Measurements from ENCODE around the gene MAMSTR.
"Not testable (repeated sequence)": the region's sequence is repeated elsewhere in the genome, so short reads cannot be mapped to it uniquely, and the experiment has no call there.

The MAMSTR gene

GRCh38 chr19:48719263-48720171 is at the start of gene MAMSTR:
TSS of gene MAMSTR (minus strand) at chr19:48719725. CDS start at chr19:48719031, 694 bp downstream.
- DNase-seq, result no peak

- no peak for DNase-seq
Measured at GRCh38 chr19:48768994-48769713, 49.6 kb upstream of the MAMSTR start.

DNA sequence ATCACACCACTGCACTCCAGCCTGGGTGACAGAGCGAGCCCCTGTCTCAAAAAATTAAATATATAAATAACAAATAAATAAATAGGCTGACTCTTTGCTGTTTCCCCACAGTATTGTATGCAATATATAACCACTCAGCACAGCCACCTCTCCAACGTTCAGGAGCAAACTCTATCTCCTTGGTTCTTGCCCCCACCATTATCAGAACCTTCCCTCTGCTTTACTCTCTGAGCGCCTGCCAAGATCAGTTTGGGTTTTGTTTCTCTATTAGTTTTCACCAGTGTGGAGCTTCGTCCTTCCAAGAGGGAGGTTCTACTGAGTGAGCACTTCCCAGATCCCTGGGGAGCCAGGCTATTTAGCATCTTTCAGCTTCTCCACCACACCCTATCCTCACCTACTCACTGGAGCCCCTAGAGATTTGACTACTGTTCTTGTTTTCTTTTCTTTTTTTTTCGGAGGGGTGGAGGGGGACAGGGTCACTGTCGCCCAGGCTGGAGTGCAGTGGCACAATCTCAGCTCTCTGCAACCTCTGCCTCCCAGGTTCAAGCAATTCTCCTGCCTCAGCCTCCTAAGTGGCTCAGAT is 48.7 kb upstream of the MAMSTR start:
- DNase-seq, result not testable (repeated sequence)

DNA sequence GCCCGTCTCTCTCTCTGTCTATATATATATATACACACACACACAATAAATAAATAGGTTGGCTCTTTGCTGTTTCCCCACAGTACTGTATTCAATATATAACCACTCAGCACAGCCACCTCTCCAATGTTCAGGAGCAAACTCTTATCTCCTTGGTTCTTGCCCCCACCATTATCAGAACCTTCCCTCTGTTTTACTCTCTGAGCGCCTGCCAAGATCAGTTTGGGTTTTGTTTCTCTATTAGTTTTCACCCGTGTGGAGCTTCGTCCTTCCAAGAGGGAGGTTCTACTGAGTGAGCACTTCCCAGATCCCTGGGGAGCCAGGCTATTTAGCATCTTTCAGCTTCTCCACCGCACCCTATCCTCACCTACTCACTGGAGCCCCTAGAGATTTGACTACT is 46.3 kb upstream of the MAMSTR start:
- not testable (repeated sequence) for DNase-seq

- DNase-seq, result no peak
Measured at GRCh38 chr19:48760504-48761205, 41.1 kb upstream of the MAMSTR start.

- no peak for DNase-seq
Measured at GRCh38 chr19:48757741-48758144, 38.2 kb upstream of the MAMSTR start.

DNA sequence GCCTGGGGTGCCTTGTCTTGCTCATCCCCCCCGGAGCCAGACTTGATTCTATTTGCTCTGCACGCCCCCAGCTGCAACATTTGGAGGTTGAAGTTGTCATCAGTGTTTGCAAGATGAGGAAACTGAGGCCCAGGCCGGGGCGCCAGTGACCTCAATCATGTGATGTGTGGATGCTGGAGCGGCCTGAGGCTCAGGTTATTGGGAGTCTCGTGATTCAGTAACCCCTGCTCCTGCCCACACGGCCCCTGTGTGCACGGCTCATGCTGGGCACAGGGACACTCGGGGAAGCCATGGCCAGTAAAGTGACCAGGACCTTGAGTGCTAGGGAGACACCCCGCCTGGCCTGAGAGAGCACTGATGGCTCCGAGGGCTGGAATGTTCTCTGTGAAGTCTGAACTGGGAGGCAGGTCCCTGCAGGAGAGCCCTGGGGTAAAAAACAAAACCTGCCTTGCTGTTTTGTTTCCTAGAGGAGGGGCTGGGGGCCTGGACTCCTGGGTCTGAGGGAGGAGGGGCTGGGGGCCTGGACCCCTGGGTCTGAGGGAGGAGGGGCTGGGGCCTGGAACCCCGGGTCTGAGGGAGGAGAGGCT is 37.7 kb upstream of the MAMSTR start:
- no peak for DNase-seq

GRCh38 chr19:48756686-48757085 is 37.2 kb upstream of the MAMSTR start:
- DNase-seq, result no peak

- no peak for DNase-seq
Measured at GRCh38 chr19:48756212-48756611, 36.7 kb upstream of the MAMSTR start.

DNA sequence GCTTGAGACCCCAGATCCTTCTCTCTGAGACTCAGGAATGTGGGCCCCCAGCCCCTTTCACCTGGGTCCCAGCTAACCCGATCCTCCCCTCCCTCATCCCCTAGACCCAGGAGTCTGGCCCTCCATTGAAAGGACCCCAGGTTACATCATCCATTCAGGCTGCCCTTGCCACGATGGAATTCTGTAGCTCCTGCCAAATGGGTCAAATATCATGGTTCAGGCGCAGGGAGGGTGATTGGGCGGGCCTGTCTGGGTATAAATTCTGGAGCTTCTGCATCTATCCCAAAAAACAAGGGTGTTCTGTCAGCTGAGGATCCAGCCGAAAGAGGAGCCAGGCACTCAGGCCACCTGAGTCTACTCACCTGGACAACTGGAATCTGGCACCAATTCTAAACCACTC is 36.3 kb upstream of the MAMSTR start:
- no peak for DNase-seq

GRCh38 chr19:48755084-48755641 is 35.6 kb upstream of the MAMSTR start, which contains the start of gene FGF21:
TSS of gene FGF21 (plus strand) at chr19:48755524. CDS start at chr19:48756237, 713 bp downstream.
- no peak for DNase-seq

GRCh38 chr19:48752496-48753365 is 33.2 kb upstream of the MAMSTR start, which contains the start of gene FUT1:
TSS of gene FUT1 (minus strand) at chr19:48752641. CDS start at chr19:48751281, 1,360 bp downstream.
- DNase-seq, result peak; percentile 45

DNA sequence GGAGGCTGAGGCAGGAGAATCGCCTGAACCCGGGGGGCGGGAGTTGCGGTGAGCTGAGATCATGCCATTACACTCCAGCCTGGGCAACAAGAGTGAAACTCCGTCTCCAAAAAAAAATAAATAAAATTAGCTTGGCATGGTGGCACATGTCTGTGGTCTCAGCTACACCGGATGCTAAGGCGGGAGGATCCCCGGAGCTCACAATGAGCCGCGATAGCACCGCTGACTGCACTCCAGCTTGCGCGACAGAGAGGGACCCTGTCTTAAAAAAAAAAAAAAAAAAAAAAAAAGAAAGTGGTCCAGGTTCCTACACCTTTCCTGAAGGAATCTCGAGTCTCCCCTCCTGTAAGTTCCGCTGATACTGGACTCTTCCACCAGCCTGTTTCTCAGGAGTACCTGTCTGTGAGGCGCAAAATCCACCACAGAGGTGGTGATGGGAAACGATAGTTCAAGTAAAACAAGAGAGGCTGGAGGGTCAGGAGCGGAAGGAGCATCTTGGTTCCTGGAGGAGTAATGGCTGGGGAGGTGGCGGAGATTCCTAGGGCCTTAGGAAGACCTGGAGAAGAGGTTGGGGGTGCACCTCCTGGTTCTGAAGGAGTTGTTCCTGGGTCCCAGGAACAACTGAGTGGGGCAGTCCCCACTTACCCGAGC is 32.4 kb upstream of the MAMSTR start:
- no peak for DNase-seq

DNA sequence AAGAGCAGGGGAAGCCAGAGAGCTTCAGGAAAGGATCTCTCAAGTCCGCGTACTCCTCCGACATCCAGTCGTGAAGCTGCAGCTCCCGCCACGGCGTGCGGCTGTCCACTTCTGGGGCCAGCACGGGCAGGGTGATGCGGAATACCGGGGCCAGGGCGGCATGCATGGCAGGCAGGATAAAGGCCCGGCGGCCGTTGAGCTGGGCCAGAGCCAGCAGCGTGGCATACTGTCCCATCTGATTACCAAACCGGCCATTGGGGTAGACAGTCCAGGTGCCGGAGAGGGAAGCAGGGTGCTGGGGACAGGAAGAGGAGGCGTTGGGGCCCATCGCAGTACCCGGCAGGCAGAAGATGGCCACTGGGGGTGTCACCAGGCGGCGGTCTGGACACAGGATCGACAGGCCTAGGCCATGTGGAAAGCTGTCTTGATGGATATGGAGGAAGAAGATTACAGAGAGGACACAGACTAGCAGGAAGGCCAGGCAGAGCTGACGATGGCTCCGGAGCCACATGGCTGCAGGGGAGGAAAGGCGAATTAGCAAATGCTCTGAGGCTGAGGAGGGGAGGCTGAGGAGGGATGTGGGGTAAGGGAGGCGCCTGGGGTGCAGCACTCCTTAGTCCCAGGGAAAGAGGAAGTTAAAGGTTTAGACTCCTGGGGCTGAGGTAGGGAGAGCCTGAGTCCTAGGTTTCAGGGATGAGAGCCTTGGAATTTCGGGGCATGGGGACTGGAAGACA is 31.4 kb upstream of the MAMSTR start:
- no peak for DNase-seq

DNA sequence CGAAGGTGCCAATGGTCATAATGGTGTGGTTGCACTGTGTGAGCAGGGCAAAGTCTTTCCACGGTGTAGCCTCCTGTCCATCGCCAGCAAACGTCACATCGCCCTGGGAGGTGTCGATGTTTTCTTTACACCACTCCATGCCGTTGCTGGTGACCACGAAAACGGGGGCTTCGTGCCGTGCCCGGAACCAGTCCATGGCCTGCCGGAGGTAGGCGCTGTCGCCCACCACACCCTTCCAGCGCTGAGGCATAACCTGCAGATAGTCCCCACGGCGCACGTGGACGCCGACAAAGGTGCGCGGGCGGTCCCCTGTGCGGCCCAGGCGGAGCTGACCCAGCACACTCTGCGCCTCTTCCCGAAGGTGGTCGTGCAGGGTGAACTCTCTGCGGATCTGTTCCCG is 30.8 kb upstream of the MAMSTR start:
- no peak for DNase-seq

DNA sequence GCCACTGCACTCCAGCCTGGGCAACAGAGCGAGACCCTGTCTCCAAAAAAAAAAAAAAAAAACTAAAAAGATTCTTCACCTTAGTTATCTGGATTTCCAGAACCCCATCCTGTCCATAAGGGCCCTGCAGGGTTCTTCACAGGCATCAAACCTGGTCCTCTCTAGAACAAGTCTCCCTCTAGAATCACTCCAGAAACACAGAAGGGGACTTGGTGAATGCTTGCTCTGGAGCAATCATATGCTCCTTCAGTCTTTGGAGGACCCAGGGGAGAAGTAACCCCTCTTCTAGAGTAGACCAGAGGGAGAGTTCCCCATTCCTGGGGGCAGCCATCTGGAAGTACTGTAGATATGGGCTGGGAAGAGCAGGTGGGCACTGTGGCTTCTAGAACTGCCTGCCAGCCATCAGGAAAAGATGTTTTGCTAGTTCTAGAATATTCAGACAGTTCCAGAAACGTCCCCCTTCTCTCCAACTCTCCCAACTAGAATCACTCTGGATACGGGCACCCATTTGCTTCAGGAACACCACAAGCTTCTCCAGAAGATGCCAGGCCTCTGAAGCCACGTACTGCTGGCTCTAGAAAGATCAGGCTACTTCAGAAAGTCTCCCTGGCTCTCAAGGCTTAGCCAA is 30.2 kb upstream of the MAMSTR start:
- no peak for DNase-seq

DNA sequence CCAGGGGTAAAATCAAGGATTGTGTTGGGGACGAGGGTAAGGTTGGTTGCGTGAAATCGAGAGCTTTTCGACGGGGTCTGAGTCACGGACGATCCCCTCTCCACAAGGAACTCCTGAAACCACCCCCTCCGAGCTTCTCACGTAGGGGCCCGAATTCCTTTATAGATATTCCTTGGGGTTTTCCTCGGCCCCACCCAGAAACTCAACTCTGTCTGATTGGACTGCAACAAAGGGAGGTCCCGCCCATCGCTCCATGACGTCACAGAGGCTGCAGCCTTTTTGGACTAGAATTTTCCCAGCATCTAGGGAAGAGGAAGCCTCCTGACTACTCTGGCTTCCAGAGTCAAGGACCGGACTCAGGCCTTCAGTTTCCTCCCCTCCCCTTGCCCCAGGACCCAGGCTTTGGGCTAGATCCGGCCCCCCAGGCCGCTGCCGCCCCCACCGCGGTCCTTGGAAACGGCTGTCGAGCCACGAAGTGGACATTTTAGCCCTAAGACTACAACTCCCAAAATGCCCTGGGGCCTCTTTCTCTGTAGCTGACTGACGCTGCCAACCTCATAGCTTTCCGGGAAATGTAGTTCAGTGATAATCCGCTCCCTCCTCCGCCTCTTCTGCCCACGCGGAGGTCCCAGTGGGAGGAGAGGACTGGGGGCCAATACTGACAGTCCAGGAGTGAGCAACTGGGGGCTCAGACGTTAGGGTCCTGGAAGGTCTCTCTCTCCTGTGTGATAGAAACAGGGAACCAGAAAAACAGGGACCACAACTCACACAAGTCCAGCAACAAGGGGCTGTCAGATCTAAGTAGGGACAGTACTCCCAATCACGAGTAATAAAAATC is 27.4 kb upstream of the MAMSTR start, which contains the start of gene IZUMO1:
Gene IZUMO1, minus strand, starts transcription at position 172 of the 838 bp plus-strand sequence. CDS start 1,050 bp downstream, outside the sequence.
- DNase-seq, result peak; percentile 63

DNA sequence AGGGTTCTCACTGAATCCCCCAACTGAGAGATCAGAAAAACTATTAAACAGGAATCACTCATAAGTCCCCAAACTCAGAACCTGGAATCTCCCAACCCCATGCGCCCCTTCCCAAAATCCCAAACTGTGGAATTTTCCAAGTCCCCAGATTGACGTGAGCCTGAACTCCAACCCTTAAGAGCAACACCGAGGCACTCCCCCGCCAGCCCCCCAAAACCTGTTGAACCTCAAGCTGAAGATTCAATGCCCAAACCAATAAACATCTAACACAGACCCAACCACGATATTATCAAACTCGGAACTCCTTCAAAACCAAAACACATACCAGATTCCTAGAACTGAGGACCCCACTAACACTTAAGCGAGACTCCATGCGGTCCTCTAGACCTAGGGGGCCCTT is 26.6 kb upstream of the MAMSTR start:
- DNase-seq, result no peak

Data from CD4-positive, alpha-beta T cell treated with Interleukin-12 subunit alpha and Interleukin-12 subunit beta, for 1 hour (primary cell).